Heart right ventricle (tissue), 16 donors: ENCODE measurements around the gene DUSP3. TPM values are rescaled to one million over a fixed set of nuclear protein-coding genes. Genes with fewer than 3 reads are reported as not detected.

Source experiments
- ATAC-seq, 8 donors: fragments of 200-7000 bp; cut with Tn5 transposase; one replicate each; pipeline ENCODE4 v1.9.1; 2020; ENCODE audit warnings: mild to moderate bottlenecking in 8 of 8, moderate library complexity in 8 of 8, moderate number of reproducible peaks in 1 of 8
- DNase-seq, 2 donors: peaks; one replicate each; pipeline ENCODE4 v3.0.0-alpha.2; 2020
- H3K27ac ChIP-seq, 10 donors: fragments of 200-600 bp; sonication (generic) in 2 of 10; one replicate each; pipeline versions ENCODE4 v1.5.0 to v1.8.0; 2020 to 2022; ENCODE audit warnings: mild to moderate bottlenecking in 3 of 10
- H3K27me3 ChIP-seq, 7 donors: fragments of 200-600 bp; one replicate each; pipeline ENCODE4 v1.8.0; 2021 to 2022; ENCODE audit warnings: mild to moderate bottlenecking in 2 of 7
- H3K36me3 ChIP-seq, 9 donors: fragments of 200-600 bp; sonication (generic) in 1 of 9; one replicate each; pipeline versions ENCODE4 v1.5.0 to v1.8.0; 2020 to 2022; ENCODE audit warnings: mild to moderate bottlenecking in 2 of 9
- H3K4me1 ChIP-seq, 9 donors: fragments of 200-600 bp; sonication (generic) in 1 of 9; one replicate each; pipeline versions ENCODE4 v1.5.0 to v1.8.0; 2020 to 2022; ENCODE audit warnings: mild to moderate bottlenecking in 4 of 9
- H3K4me3 ChIP-seq, 10 donors: fragments of 200-600 bp; sonication (generic) in 2 of 10; one replicate each; pipeline versions ENCODE4 v1.5.0 to v1.8.0; 2020 to 2022; ENCODE audit warnings: mild to moderate bottlenecking in 7 of 10, moderate library complexity in 2 of 10
- H3K9me3 ChIP-seq, 11 donors: fragments of 200-600 bp in 10 of 11; sonication (generic) in 2 of 11; one replicate each; pipeline versions ENCODE4 v1.5.0 to v1.8.0; 2013 to 2022; ENCODE audit warnings: mild to moderate bottlenecking in 2 of 11, control low read depth in 1 of 11, moderate library complexity in 1 of 11
- WGBS, 2 donors: extraction: QIAGEN DNeasy Blood & Tissue Kit; methylation state at CpG; one replicate each; pipeline ENCODE4 v1.1.7; 2013; ENCODE audit warnings: inconsistent platforms in 1 of 2; 5-methylcytosine and 5-hydroxymethylcytosine counted together
- intact Hi-C, 10 donors: fragments of 100-400 bp; cut with DNase I; formaldehyde crosslinking; loops; one replicate each; pipeline versions ENCODE4 v1.11.1 to v1.14.2; 2022
- polyA plus RNA-seq, 2 donors: library from polyadenylated mRNA; stranded (reverse); fragments of 200-250 nt; gene quantifications; one replicate each; pipeline ENCODE4 v1.2.3, GENCODE V29; 2013
- total RNA-seq, 10 donors: library from RNA; stranded (reverse); fragmentation: NEBNext Ultra II Directional in 3 of 10; extraction: Animal tissue kit (Norgen Biotek cat#: 25700) in 3 of 10; gene quantifications; one replicate each; pipeline versions ENCODE4 v1.2.1 to v1.2.4, GENCODE V29; 2021 to 2023
- TF ChIP-seq, protein P1 (sequence below), 9 donors: fragments of 200-600 bp; sonication (generic) in 2 of 9; IDR thresholded peaks; one replicate each; pipeline versions ENCODE4 v1.5.0 to v1.8.0; 2021 to 2022; ENCODE audit warnings: antibody characterized with exemption in 9 of 9, mild to moderate bottlenecking in 5 of 9, moderate library complexity in 1 of 9
- donor health status: Arrhythmogenic right ventricular cardiomyopathy.
- donor health status: ischemic (EF 13 %, LVEDD 7.1; RV severe dilation, severe dysfunction).
- donor health status: healthy with polysubstance abuse.
- donor health status: DM: no; HTN: yes; CAD: no.
- donor health status: DM: no; HTN: no; CAD: no.
- donor health status: ischemic (EF 25% LVEDD 6.9; RV normal size, moderate dysfunction).
- donor health status: ischemic (EF 25% LVEDD 5.7; RV mildly dilated, moderate dysfunction).
- donor health status: healthy.
- donor health status: DM: yes; HTN: yes; CAD: no.
- donor health status: Ischemic cardiomyopathy.
- donor health status: ischemic (EF 35%, LVEDD 5.7; RV mildly dilated, moderate dysfunction).
- donor health status: nonischemic (EF 11% LVEDD 7.7; RV severe dilation, severe dysfunction).
- donor health status: DM: yes; HTN: yes; CAD: no.
- donor health status: PGD.
- donor health status: ischemic (EF 29% LVEDD 5.4; RV normal size, mild dysfunction).
- donor health status: nonischemic (EF 23%, LVEDD 6.1; RV moderate dilation, normal function).

Gene DUSP3
- total and polyA plus RNA-seq, 12 donors = 119 to 371 (median 297) TPM

DNA sequence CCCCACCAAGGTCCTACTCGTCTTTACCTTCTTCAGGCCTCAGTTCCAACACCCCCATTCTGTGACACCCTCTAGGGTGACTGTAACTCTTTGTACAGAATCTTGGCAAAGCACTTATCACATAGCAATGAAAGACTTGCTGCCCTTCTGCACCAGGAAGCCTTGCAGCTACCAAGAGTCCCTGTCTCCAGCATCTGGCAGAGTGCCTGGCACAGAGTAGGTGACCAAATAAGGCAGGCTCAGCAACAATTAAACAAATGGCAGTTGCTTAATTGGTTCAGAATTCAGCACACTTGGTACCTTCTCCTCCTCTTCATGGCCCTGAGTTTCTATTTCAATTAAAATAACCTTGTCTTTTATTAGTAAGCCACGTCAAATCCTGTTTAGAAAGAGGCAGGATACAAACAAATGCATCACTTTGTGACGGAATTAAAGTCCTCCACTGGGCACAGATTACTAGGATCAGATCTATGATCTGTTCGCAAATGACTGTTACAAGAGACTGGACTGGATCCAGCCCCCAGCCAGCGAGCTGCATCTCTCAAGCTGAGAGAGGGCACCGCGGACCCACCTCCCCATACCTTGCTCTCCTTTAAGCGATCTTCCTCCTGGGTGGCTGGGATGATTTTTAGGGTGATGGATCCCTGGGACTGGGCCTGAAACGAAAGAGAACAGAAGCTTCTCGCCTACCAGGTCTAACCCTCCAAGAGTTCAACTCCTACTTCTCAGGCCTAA is 44.7 kb upstream of the DUSP3 start:
- WGBS, 2 donors = 51 to 72% methylated on average over 10 of the region's 10 CpGs
- intact Hi-C loops = no loop called here
- Histone ChIP-seq H3K4me3 (no peak overlapping the region), H3K4me1 (peaks cover 3 to 55% (median 23%) of the 10 kb centered on the region in 9 donors), H3K27me3 (no peaks in the 10 kb centered on the region), H3K27ac (peak overlapping the region; percentile 31 to 90 (median 82)), H3K9me3 (no peaks in the 10 kb centered on the region), H3K36me3 (peaks cover 0 to 88% (median 23%) of the 10 kb centered on the region in 9 donors)
- TF ChIP-seq, protein P1, sequence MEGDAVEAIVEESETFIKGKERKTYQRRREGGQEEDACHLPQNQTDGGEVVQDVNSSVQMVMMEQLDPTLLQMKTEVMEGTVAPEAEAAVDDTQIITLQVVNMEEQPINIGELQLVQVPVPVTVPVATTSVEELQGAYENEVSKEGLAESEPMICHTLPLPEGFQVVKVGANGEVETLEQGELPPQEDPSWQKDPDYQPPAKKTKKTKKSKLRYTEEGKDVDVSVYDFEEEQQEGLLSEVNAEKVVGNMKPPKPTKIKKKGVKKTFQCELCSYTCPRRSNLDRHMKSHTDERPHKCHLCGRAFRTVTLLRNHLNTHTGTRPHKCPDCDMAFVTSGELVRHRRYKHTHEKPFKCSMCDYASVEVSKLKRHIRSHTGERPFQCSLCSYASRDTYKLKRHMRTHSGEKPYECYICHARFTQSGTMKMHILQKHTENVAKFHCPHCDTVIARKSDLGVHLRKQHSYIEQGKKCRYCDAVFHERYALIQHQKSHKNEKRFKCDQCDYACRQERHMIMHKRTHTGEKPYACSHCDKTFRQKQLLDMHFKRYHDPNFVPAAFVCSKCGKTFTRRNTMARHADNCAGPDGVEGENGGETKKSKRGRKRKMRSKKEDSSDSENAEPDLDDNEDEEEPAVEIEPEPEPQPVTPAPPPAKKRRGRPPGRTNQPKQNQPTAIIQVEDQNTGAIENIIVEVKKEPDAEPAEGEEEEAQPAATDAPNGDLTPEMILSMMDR (IDR thresholded peaks at IDR 0.05) = no peak
- peak; percentile 58 to 73 for DNase-seq
- ATAC-seq = peak; percentile 68 to 86 (median 82)

DNA sequence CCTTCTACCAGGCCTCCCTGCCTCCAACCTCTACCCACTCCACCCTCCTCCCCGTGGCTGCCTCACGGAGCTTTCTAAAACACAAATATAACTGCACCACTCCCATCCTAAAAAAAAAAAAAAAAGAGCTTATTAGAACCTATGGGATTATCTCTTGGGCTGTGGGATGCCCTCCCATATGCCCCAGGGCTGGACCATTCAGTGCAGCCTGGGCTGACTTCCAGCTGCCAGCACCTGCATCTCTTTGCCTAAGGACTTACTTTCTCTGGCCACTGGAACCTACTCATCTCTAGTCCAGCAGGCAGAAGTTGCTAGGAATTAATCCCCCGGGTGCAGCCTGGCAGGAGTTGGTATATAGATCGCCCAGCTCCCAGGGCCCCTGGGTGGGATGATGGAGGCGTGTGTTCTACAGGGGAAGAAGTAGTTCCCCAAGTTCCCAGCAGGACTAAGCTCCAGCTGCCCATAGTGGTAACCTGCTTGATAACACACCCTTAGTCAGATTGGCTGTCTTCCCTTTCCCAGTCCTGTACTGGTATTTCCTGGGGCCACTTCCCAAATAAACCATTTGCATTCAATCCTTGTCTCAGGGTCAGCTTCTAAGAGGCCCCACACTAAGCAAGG is 43.9 kb upstream of the DUSP3 start:
- peaks cover 0 to 87% (median 21%) of the 10 kb centered on the region in 9 donors for H3K36me3 ChIP-seq

DNA sequence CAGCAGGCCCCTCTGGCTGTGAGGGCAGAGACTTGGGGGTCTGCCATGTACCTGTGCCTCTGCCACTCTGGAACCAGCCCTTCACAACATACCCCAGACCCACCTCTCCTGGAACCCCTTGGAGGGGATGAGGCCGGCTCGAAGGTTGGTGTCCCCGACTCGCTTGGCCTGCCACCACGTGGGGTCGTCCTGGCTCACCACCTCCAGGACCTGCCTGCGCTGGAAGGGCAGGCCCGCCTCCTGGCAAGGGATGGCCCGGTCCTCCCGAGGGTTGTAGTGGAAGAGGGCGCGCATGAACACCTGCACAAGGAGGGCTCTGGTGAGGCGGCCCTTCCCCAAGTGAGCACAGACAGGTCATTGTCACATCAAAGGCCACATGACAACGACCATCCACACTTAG is 42.0 kb upstream of the DUSP3 start:
- TF ChIP-seq, protein P1 (IDR thresholded peaks at IDR 0.05) = no peak
- peak overlapping the region in 2 of 10 donors; percentile 17 to 83 for H3K27ac ChIP-seq
- peaks cover 0 to 87% (median 8%) of the 10 kb centered on the region in 9 donors for H3K36me3 ChIP-seq
- no peak overlapping the region for H3K4me3 ChIP-seq
- 88 to 89% methylated on average over 14 of the region's 14 CpGs for WGBS, 2 donors
- H3K27me3 ChIP-seq = no peaks in the 10 kb centered on the region
- intact Hi-C loops = no loop called here
- DNase-seq = no peak
- no peak for ATAC-seq
- no peaks in the 10 kb centered on the region for H3K9me3 ChIP-seq
- H3K4me1 ChIP-seq = peaks cover 3 to 49% (median 18%) of the 10 kb centered on the region in 9 donors

More for the DNA sequence above, 43.9 kb upstream of the DUSP3 start:
- intact Hi-C loops = no loop called here
- no peaks in the 10 kb centered on the region for H3K27me3 ChIP-seq
- TF ChIP-seq, protein P1 (IDR thresholded peaks at IDR 0.05) = no peak
- DNase-seq (no peak), ATAC-seq (peak in 7 of 8 donors; percentile 8 to 43 (median 18))
- peak overlapping the region; percentile 31 to 90 (median 82) for H3K27ac ChIP-seq
- H3K4me1 ChIP-seq = peaks cover 3 to 49% (median 18%) of the 10 kb centered on the region in 9 donors
- H3K4me3 ChIP-seq = no peak overlapping the region
- H3K9me3 ChIP-seq = no peaks in the 10 kb centered on the region
- WGBS, 2 donors = 71 to 80% methylated on average over 5 of the region's 5 CpGs

DNA sequence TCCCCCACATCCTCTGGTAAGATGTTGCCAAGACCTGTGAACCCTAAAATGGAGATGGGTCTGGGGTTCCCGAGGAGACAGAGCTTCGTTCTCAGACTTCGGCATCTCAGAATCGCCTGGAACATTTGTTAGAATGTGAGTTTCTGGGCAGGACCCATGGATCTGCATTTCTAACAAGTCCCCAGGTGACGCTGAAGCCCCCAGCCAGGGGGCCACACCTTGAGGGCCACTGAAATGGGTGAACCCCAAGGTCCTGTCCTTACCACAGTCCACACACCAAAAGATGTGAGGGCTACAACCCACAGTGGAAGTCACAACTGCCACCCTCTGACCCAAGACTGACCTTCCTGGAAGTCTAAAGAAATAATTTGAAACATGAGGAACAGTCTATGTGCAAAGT is 40.2 kb upstream of the DUSP3 start:
- TF ChIP-seq, protein P1 (IDR thresholded peaks at IDR 0.05) = no peak
- Histone ChIP-seq H3K4me3 (no peak overlapping the region), H3K27ac (no peak overlapping the region), H3K27me3 (no peaks in the 10 kb centered on the region), H3K4me1 (peaks cover 0 to 32% (median 11%) of the 10 kb centered on the region in 9 donors), H3K9me3 (no peaks in the 10 kb centered on the region), H3K36me3 (peaks cover 0 to 90% (median 16%) of the 10 kb centered on the region in 9 donors)
- ATAC-seq (no peak), DNase-seq (no peak)
- 94 to 98% methylated on average over 5 of the region's 5 CpGs for WGBS, 2 donors
- intact Hi-C loops = no loop called here
